Endothelial cell (in vitro differentiated cells): ENCODE measurements around the gene SNX14. TPM values are rescaled to one million over a fixed set of nuclear protein-coding genes. Genes with fewer than 3 reads are reported as not detected.
"Not testable (repeated sequence)": the region's sequence is repeated elsewhere in the genome, so short reads cannot be mapped to it uniquely, and the experiment has no call there.

Experiments used
- DNase-seq: peaks from one replicate; pipeline ENCODE4 v3.0.0; 2021; ENCODE audit warnings: low spot score
- H3K27ac Mint-ChIP-seq: one replicate; pipeline ENCODE4 v1.8.0; 2021; ENCODE audit warnings: mixed read lengths, inconsistent platforms; ENCODE audit not compliant: unreplicated experiment
- H3K27me3 Mint-ChIP-seq: one replicate; pipeline ENCODE4 v1.8.0; 2021; ENCODE audit warnings: mild to moderate bottlenecking, moderate library complexity, mixed read lengths, inconsistent platforms; ENCODE audit not compliant: unreplicated experiment
- H3K36me3 Mint-ChIP-seq: one replicate; pipeline ENCODE4 v1.8.0; 2021; ENCODE audit warnings: mild to moderate bottlenecking, low read depth, mixed read lengths, inconsistent platforms; ENCODE audit not compliant: unreplicated experiment
- H3K4me1 Mint-ChIP-seq: one replicate; pipeline ENCODE4 v1.8.0; 2021; ENCODE audit warnings: mild to moderate bottlenecking, mixed read lengths, inconsistent platforms; ENCODE audit not compliant: unreplicated experiment
- H3K4me3 Mint-ChIP-seq: one replicate; pipeline ENCODE4 v1.8.0; 2021; ENCODE audit warnings: mild to moderate bottlenecking, mixed read lengths, inconsistent platforms; ENCODE audit not compliant: unreplicated experiment
- H3K9me3 Mint-ChIP-seq: one replicate; pipeline ENCODE4 v1.8.0; 2021; ENCODE audit warnings: mixed read lengths, inconsistent platforms; ENCODE audit not compliant: unreplicated experiment
- total RNA-seq: library from RNA; stranded (reverse); fragmentation: NEBNext Ultra II Directional; extraction: Animal tissue kit (Norgen Biotek cat#: 25700); gene quantifications from one replicate; pipeline ENCODE4 v1.2.1, GENCODE V29; 2021; ENCODE audit not compliant: unreplicated experiment
- TF ChIP-seq, protein P1 (sequence below): fragments of 200-600 bp; sonication (generic); IDR thresholded peaks from one replicate; pipeline ENCODE4 v1.5.0; 2021; ENCODE audit warnings: antibody characterized with exemption; ENCODE audit not compliant: unreplicated experiment

SNX14 gene
- total RNA-seq, 1 donor from 2014 or later: 121 TPM

DNA sequence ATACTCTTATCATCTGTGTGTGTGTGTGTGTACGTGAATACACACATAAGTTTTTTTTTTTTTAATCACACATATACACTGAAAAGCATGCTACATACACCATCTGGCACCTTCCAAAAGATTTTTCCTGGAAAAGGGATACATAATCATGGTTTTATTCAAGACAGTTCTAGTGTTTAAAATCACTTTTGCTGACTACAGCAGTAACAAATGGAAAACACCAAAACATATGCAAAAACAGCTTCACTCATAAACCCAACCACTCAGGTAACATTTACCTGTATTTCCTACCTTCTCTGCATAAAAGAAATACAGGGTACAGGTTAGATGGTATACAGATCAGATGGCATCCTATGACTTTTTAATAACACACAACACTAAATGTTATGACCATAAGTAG, 2.5 kb downstream of the SNX14 start:
- peaks cover 8% of the 10 kb centered on the region for H3K27me3 Mint-ChIP-seq
- peaks cover 3% of the 10 kb centered on the region for H3K36me3 Mint-ChIP-seq
- H3K27ac Mint-ChIP-seq: no peak overlapping the region
- no peak overlapping the region for H3K4me3 Mint-ChIP-seq
- no peaks in the 10 kb centered on the region for H3K9me3 Mint-ChIP-seq
- TF ChIP-seq, protein P1, sequence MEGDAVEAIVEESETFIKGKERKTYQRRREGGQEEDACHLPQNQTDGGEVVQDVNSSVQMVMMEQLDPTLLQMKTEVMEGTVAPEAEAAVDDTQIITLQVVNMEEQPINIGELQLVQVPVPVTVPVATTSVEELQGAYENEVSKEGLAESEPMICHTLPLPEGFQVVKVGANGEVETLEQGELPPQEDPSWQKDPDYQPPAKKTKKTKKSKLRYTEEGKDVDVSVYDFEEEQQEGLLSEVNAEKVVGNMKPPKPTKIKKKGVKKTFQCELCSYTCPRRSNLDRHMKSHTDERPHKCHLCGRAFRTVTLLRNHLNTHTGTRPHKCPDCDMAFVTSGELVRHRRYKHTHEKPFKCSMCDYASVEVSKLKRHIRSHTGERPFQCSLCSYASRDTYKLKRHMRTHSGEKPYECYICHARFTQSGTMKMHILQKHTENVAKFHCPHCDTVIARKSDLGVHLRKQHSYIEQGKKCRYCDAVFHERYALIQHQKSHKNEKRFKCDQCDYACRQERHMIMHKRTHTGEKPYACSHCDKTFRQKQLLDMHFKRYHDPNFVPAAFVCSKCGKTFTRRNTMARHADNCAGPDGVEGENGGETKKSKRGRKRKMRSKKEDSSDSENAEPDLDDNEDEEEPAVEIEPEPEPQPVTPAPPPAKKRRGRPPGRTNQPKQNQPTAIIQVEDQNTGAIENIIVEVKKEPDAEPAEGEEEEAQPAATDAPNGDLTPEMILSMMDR: no peak
- DNase-seq: no peak
- H3K4me1 Mint-ChIP-seq: peaks cover 16% of the 10 kb centered on the region

DNA sequence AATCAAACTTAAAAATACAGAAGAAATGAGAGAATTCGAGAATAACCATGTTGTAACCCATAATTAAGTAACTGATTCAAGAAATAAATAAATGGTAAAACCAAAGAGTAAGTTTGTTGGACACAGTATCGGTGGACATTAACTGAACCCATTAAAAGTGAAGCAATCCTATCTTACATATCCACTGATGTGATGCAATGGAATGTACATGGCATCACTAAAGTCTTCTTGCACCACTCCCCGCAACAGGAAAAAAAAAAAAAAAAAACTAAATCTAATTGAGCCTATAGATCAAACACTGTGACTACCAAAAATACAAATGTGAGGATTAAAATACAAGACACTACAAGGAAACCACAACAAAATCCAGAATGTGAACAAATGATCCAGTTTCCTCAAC, 7.9 kb downstream of the SNX14 start:
- TF ChIP-seq, protein P1: no peak
- Mint-ChIP-seq H3K27me3 (peaks cover 3% of the 10 kb centered on the region), H3K4me1 (peaks cover 10% of the 10 kb centered on the region), H3K36me3 (peaks cover 38% of the 10 kb centered on the region), H3K9me3 (no peaks in the 10 kb centered on the region), H3K4me3 (peak overlapping the region; percentile 17), H3K27ac (no peak overlapping the region)
- DNase-seq: no peak

DNA sequence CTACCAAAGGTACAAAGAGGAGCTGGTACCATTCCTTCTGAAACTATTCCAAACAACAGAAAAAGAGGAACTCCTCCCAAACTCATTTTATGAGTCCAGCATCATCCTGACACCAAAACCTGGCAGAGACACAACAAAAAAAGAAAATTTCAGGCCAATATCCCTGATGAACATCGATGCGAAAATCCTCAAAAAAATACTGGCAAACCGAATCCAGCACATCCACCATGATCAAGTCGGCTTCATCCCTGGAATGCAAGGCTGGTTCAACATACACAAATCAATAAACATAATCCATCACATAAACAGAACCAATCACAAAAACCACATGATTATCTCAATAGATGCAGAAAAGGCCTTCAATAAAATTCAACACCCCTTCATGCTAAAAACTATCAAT, 10.8 kb downstream of the SNX14 start:
- H3K4me1 Mint-ChIP-seq: peaks cover 23% of the 10 kb centered on the region
- H3K27me3 Mint-ChIP-seq, H3K4me3 Mint-ChIP-seq, H3K9me3 Mint-ChIP-seq, DNase-seq, H3K27ac Mint-ChIP-seq: not testable (repeated sequence)
- peaks cover 42% of the 10 kb centered on the region for H3K36me3 Mint-ChIP-seq

DNA sequence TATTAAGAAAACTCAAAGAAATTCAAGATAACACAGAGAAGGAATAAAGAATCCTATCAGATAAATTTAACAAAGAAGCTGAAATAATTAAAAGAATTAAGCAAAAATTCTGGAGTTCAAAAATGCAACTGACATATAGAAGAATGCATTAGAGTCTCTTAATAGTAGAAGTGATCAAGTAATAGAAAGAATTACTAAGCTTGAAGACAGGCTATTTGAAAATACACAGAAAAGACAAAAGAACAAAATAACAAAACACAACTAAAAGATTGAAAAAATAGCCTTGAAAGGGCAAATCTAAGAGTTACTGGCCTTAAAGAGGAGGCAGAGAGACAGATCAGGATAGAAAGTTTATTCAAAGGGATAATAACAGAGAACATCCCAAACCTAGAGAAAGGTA, 12.1 kb downstream of the SNX14 start:
- H3K9me3 Mint-ChIP-seq: no peaks in the 10 kb centered on the region
- H3K4me1 Mint-ChIP-seq: peaks cover 23% of the 10 kb centered on the region
- peaks cover 42% of the 10 kb centered on the region for H3K36me3 Mint-ChIP-seq
- H3K27ac Mint-ChIP-seq: peak overlapping the region; percentile 34
- no peak overlapping the region for H3K4me3 Mint-ChIP-seq
- peaks cover 3% of the 10 kb centered on the region for H3K27me3 Mint-ChIP-seq
- no peak for DNase-seq
- TF ChIP-seq, protein P1: no peak

DNA sequence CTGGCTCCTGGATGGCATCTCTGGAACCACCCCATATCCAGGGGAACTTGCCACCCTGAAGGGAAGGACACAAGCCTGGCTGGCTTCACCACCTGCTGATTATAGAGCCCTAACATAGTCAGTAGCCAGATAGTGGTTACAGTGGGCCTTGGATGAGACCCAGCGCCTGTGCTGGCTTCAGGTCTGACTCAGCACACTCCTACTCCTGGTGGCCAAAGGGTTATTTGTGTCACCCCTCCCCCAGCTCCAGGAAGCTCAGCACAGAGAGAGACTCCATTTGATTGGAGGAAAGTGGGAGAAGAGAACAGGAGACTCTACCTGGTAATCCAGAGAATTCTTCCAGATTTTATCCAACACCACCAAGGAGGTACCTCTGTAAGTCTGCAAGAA, 12.8 kb downstream of the SNX14 start:
- DNase-seq: no peak
- Mint-ChIP-seq H3K9me3 (no peaks in the 10 kb centered on the region), H3K4me3 (no peak overlapping the region), H3K27ac (peak overlapping the region; percentile 34), H3K4me1 (peaks cover 23% of the 10 kb centered on the region), H3K36me3 (peaks cover 39% of the 10 kb centered on the region), H3K27me3 (peaks cover 2% of the 10 kb centered on the region)
- TF ChIP-seq, protein P1: no peak
